ENCODE data around the gene DISC1.
A peak's percentile ranks its signal among the peaks of the same experiment; 100 is the strongest.

DISC1 gene

DNA sequence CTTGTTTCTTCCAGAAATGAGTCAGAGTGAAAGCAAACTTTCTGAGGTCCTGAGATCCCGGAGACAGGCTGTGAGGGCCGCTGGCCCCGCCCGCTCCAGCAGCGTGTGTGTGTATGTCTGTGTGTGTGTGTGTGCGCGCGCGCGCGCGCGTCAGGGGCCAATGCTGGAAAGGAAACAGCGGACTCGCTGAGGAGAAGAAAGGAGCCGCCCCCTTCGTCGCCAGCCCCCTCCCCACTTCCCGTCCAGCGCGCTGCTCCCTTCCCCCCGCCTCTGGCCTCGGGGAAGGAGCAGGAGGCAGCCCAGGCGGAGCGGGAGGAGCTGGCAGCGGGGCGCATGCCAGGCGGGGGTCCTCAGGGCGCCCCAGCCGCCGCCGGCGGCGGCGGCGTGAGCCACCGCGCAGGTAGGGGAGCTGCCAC lies at the start of gene DISC1:
Gene DISC1, plus strand, starts transcription at position 256 of the 416 bp plus-strand sequence. Its CDS starts 78 bp downstream, at position 334.
- FAIRE-seq (peak; percentile 32), DNase-seq (ENCODE audit: insufficient read length, low spot score) (peak; percentile 85)
- TF ChIP-seq, protein P1, sequence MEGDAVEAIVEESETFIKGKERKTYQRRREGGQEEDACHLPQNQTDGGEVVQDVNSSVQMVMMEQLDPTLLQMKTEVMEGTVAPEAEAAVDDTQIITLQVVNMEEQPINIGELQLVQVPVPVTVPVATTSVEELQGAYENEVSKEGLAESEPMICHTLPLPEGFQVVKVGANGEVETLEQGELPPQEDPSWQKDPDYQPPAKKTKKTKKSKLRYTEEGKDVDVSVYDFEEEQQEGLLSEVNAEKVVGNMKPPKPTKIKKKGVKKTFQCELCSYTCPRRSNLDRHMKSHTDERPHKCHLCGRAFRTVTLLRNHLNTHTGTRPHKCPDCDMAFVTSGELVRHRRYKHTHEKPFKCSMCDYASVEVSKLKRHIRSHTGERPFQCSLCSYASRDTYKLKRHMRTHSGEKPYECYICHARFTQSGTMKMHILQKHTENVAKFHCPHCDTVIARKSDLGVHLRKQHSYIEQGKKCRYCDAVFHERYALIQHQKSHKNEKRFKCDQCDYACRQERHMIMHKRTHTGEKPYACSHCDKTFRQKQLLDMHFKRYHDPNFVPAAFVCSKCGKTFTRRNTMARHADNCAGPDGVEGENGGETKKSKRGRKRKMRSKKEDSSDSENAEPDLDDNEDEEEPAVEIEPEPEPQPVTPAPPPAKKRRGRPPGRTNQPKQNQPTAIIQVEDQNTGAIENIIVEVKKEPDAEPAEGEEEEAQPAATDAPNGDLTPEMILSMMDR (IDR thresholded peaks at IDR 0.05; ENCODE audit: insufficient read depth, missing control alignments), result no peak

DNA sequence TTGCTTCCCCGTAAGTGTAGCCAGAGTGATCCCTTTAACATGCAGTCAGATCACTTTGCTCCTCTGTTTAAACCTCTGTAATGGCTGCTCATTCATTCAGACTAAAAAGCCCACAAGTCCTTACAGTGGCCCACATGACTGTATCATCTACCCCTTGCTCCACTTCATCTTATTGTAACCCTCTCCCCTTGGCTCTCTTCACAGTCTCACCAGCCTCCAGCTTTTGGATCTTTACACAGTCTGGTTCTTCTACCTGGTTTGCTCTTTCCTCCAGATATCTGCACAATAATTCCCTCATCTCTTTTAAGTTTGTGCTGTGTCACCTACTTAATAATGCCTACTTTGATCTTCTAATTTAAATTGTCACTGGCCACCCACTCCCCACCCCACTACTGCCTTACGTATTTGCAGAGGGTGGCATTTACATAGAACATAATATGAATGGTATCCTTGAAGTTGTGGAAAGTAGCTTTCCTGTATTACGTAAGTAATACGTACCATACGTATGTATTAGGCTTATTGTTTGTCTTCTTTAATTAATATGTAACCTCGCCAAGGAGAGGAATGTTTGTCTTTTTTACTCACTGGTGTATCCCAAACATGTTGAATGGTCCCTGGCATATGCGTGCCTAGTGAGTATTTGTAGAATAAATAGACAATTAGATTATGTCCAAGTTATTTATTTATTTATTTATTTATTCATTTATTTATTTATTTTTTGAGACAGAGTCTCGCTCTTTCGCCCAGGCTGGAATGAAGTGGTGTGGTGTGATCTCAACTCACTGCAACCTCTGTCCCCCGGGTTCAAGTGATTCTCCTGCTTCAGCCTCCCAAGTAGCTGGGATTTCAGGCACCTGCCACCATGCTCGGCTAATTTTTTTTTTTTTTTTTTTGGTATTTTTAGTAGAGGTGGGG lies 49.5 kb upstream of the DISC1 start:
- TF ChIP-seq, protein P1 (IDR thresholded peaks at IDR 0.05; ENCODE audit: insufficient read depth, missing control alignments), result no peak
- DNase-seq (ENCODE audit: insufficient read length, low spot score), result no peak
- FAIRE-seq, result no peak

DNA sequence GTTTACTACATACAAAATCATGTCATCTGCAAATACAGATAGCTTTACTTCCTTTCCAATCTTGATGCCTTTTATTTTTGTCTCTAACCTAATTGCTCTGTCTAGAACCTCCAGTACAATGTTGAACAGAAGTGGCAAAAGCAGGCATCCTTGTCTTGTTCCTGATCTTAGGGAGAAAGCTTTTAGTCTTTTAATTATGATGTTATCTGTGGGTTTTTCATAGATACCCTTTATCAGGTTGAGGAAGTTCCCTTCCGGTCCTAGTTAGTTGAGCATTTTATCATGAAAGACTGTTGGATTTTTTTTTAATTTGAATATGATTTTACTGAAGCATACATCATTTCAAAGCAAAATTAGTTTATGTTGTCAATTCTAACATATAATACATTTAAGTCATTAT lies 45.7 kb upstream of the DISC1 start:
- TF ChIP-seq, protein P1 (IDR thresholded peaks at IDR 0.05; ENCODE audit: insufficient read depth, missing control alignments), result no peak
- no peak for FAIRE-seq
- no peak for DNase-seq (ENCODE audit: insufficient read length, low spot score)

DNA sequence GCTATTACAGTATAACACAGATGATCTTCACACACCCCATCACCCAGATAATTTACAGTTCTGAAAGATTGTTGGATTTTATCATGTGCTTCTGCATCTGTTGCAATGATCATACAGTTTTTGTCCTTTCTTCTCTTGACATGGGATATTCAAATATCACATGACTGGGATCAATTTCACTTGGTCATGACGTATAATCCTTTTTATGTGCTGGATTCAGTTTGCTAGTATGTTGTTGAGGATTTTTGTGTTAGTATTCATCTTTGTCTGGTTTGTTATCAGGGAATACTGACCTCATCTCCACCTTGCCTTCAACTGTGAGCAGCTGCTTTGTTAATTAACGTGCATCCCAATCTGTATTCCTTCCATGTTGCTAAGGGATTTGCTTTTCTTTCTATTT lies 44.7 kb upstream of the DISC1 start:
- TF ChIP-seq, protein P1 (IDR thresholded peaks at IDR 0.05; ENCODE audit: insufficient read depth, missing control alignments), result no peak
- DNase-seq (ENCODE audit: insufficient read length, low spot score) (no peak), FAIRE-seq (peak; percentile 78)

DNA sequence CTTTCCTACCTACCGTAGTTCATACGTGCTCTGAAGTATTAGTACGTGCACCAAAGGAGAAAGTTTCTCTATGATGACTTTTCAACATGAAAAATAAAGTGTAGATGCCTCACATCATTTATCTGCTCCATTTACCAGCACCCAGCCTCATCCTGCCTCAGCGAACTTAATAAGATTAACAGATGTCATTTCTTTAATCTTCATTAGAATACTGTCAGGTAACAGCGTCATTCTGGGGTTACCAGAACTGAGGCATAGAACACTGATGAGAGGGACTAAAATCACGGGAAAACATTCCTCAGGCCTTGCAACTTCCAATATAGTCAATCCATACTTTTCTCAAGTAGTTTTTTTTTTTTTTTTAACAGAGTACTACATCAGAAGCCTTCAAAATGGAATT lies 43.2 kb upstream of the DISC1 start:
- DNase-seq (ENCODE audit: insufficient read length, low spot score), result peak; percentile 33
- TF ChIP-seq, protein P1 (IDR thresholded peaks at IDR 0.05; ENCODE audit: insufficient read depth, missing control alignments), result no peak
- peak; percentile 96 for FAIRE-seq

DNA sequence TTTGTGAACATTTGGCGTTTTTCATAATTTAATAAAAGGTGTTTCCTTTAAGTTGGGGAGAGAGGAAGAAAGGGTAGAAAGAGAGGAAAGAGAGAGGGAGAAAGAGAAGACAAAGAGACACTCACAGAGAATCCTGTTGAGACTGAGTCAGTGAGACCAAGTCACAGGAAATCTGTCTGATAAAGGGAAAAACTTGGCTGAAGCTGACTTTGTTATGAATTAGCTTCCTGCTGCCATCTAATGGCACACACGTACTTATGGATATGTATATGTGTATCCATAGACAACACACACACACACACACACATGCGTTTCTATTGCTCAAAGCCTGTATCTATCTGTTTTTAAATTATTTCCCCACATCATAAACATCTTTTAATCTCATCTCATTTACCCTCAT lies 42.5 kb upstream of the DISC1 start:
- FAIRE-seq, result peak; percentile 74
- no peak for DNase-seq (ENCODE audit: insufficient read length, low spot score)
- TF ChIP-seq, protein P1 (IDR thresholded peaks at IDR 0.05; ENCODE audit: insufficient read depth, missing control alignments), result peak; percentile 52

DNA sequence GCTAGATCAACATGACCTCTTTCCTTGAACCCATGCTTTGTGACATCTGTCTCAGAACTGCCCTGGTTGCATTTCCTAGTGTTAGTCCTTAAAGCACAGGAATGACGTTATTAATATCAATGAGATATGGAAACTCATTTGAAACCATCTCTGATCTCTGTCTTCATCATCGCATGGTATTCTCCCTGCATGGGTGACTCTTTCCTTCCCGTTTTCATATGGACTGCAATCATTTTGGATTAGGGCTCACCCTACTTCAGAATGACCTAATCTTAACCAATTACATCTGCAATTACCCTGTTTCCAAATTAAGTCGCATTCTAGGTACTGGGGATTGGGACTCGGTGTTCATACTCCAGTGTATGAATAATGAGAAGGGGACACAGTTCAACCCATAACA lies 41.7 kb upstream of the DISC1 start:
- DNase-seq (ENCODE audit: insufficient read length, low spot score), result no peak
- TF ChIP-seq, protein P1 (IDR thresholded peaks at IDR 0.05; ENCODE audit: insufficient read depth, missing control alignments), result no peak
- peak; percentile 46 for FAIRE-seq

Data from D721Med (cell line).